ENCODE measurements around the gene PRR20D. TPM values are rescaled to one million over a fixed set of nuclear protein-coding genes. Genes with fewer than 3 reads are reported as not detected.
"Not testable (repeated sequence)": the region's sequence is repeated elsewhere in the genome, so short reads cannot be mapped to it uniquely, and the experiment has no call there.

The PRR20D gene
- total RNA-seq, result not detected
- long read RNA-seq, result 0 reads

- intact Hi-C loops (cut with DNase I); ATAC-seq (ENCODE audit: poor library complexity); DNase-seq: not testable (repeated sequence)
Observed at GRCh38 chr13:57160332-57160731, at the start of gene PRR20D. Gene PRR20D (plus strand): TSS chr13:57160632. CDS start chr13:57161019, 387 bp downstream.

DNA sequence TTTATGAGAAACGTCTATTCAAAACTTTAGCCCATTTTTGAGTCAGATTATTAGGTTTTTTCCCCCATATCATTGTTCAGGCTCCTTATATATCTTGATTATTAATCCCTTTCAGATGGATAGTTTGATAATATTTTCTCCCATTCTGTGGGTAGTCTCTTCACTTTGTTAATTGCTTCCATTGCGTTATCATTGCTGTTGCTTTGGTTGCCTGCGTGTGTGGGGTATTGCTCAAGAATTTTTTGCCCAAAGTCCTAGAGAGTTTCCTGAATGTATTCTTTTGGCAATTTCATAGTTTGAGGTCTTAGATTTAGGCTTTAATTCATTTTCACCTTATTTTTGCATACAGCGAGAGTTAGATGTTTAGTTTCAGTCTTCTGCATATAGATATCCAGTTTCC, 45.5 kb upstream of the PRR20D start:
- intact Hi-C loops (cut with DNase I), result no loop called here
- DNase-seq (no peak), ATAC-seq (ENCODE audit: poor library complexity) (no peak)

GRCh38 chr13:57123681-57124080, 36.8 kb upstream of the PRR20D start:
- ATAC-seq (ENCODE audit: poor library complexity) (peak; percentile 99), DNase-seq (peak; percentile 59)
- intact Hi-C loops (cut with DNase I), result no loop called here

DNA sequence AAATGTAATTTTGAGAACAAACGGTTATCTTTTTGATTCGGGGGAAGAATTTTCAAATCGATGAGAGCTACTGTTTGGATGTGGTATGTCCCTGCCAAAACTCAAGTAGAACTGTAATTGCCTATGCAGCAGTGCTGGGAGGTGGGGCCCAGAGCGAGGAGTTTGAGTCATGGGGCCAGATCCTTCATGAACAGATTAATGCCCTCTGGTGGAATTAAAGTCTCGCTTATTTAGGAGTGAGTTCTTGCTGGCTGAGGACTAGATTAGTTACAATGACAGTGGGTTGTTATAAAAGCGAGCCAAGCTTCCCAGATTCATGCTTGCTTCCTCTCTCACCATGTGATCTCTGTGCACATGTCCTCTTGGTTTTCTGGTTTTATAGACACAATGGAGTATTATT, 31.5 kb upstream of the PRR20D start:
- DNase-seq (no peak), ATAC-seq (ENCODE audit: poor library complexity) (no peak)
- intact Hi-C loops (cut with DNase I), result no loop called here

- intact Hi-C loops (cut with DNase I), result no loop called here
- DNase-seq (no peak), ATAC-seq (ENCODE audit: poor library complexity) (no peak)
Observed at GRCh38 chr13:57136093-57136492, 24.3 kb upstream of the PRR20D start.

DNA sequence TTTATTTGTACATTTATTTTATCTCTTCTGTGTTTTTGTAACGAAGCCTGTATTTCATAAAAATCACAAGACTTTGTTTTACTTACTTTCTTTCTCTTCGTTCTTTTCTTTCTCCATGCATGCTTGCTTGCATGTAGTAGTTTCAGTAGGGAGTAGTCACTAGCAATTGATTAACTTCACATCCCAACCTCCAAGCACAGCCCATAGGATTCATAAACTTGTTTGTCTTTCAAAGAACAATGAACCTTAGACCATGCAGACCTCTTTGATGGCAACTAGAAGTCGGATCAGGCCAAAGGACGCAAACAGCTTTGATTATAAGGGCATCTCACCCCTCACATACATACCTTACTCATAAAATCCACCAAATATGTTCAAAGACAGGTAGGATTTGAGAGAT, 22.8 kb upstream of the PRR20D start:
- no peak for ATAC-seq (ENCODE audit: poor library complexity)
- no peak for DNase-seq
- intact Hi-C loops (cut with DNase I), result no loop called here

GRCh38 chr13:57138988-57139387, 21.4 kb upstream of the PRR20D start:
- no peak for ATAC-seq (ENCODE audit: poor library complexity)
- intact Hi-C loops (cut with DNase I), result no loop called here

GRCh38 chr13:57139781-57140180, 20.7 kb upstream of the PRR20D start:
- DNase-seq; intact Hi-C loops (cut with DNase I): not testable (repeated sequence)

More at GRCh38 chr13:57138988-57139387, 21.4 kb upstream of the PRR20D start:
- DNase-seq, result no peak

DNA sequence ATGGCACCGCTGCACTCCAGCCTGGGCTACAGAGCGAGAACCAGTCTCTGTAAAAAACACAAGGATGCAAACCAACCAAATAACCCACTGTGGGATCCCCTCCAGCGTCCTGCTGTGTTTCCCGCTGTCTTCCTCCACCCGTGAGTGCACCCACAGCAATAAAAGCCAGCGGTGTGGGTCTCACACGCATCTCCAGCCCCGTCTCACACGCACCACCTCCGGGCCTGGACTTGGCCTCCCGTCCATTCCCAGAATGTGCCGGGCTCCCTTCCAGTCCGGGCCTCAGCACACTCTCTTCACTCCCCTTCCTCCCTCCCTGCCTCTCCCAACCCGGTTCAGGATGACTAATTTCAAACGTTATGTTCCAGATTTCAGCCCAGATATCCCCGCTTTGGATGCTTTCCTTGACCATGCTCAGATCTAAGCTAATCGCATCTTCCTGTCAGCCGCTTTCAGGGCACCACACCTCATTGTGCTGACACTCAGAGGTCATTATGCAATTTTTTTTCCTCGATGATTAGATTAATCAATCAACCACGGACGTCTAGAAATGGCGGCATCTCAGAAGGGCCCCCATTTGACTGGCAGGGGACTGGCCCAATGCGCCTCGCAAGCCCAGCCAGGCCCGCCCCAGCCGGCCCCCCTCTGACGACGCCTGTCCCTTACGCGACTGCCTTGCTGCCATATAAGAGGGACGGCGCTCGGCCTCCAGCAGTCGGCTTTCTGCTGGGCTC, 20.0 kb upstream of the PRR20D start, which contains the start of gene PRR20A:
Gene PRR20A (plus strand): TSS at position 684 of the 734 bp plus-strand sequence. CDS start 387 bp downstream, outside the sequence.
- intact Hi-C loops (cut with DNase I); ATAC-seq (ENCODE audit: poor library complexity); DNase-seq: not testable (repeated sequence)

More at GRCh38 chr13:57139781-57140180, 20.7 kb upstream of the PRR20D start:
- ATAC-seq (ENCODE audit: poor library complexity), result not testable (repeated sequence)

GRCh38 chr13:57147188-57147587, 13.2 kb upstream of the PRR20D start, which contains the start of gene PRR20B:
Gene PRR20B (plus strand): TSS chr13:57147488. CDS start chr13:57147875, 387 bp downstream.
- intact Hi-C loops (cut with DNase I), result not testable (repeated sequence)

GRCh38 chr13:57148106-57148505, 12.3 kb upstream of the PRR20D start:
- intact Hi-C loops (cut with DNase I); ATAC-seq (ENCODE audit: poor library complexity): not testable (repeated sequence)
- DNase-seq, result peak; percentile 4

More at GRCh38 chr13:57147188-57147587, 13.2 kb upstream of the PRR20D start, which contains the start of gene PRR20B:
- ATAC-seq (ENCODE audit: poor library complexity); DNase-seq: not testable (repeated sequence)

- ATAC-seq (ENCODE audit: poor library complexity); intact Hi-C loops (cut with DNase I); DNase-seq: not testable (repeated sequence)
Observed at GRCh38 chr13:57153761-57154160, 6.7 kb upstream of the PRR20D start, which contains the start of gene PRR20C. Gene PRR20C (plus strand): TSS chr13:57154061. CDS start chr13:57154448, 387 bp downstream.

DNA sequence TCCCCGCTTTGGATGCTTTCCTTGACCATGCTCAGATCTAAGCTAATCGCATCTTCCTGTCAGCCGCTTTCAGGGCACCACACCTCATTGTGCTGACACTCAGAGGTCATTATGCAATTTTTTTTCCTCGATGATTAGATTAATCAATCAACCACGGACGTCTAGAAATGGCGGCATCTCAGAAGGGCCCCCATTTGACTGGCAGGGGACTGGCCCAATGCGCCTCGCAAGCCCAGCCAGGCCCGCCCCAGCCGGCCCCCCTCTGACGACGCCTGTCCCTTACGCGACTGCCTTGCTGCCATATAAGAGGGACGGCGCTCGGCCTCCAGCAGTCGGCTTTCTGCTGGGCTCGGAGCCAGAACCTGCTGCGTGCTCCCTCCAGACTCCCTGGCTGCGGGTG, 6.5 kb downstream of the PRR20D start, which contains the start of gene PRR20E:
Gene PRR20E (plus strand): TSS at position 301 of the 400 bp plus-strand sequence. CDS start 387 bp downstream, outside the sequence.
- ATAC-seq (ENCODE audit: poor library complexity); intact Hi-C loops (cut with DNase I); DNase-seq: not testable (repeated sequence)

DNA sequence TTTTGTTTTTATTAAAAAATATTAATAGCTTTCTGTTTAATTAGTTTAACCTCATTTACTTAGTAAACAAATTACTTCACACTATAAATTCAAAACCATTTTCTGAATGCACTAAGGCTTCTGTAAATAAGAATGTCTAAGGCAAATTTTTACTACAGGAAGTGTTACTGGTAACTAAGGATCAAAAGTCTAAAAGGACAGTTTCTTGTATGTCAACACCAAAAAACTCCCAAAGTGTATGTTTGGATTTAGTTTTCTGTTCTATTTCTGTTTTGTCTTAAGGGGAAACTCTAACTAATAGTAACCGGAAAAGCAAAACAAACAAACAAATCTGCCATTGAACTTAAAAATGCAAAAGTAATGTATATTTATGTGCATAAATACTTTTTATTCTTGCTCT, 31.2 kb downstream of the PRR20D start:
- intact Hi-C loops (cut with DNase I), result no loop called here
- no peak for DNase-seq
- ATAC-seq (ENCODE audit: poor library complexity), result no peak

DNA sequence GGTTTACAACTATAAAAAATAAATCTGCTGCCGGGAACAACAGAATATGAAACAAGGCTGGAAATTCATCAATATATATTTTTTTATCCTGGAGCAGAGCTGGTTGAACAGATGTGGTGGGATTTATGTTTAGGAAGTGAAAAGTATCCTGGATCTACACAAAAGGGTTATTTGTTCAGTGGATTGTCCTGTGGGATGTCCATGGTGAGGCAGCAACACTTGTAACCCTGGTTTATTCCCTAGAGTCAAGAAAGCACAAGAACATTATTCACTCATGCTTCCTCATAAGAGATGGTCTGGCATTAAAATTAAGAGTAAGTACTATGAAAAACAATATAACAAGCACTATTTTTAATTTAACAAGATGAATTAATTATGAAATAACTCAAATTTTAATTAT, 52.6 kb downstream of the PRR20D start:
- intact Hi-C loops (cut with DNase I), result no loop called here
- DNase-seq, result no peak
- no peak for ATAC-seq (ENCODE audit: poor library complexity)

Other genes with a start within 250 kb of the PRR20D start
- not detected for gene PRR20A, start 19.7 kb upstream of the PRR20D start, total RNA-seq
- gene PRR20B, start 13.1 kb upstream of the PRR20D start, total RNA-seq, result not detected
- not detected for gene PRR20C, start 6.6 kb upstream of the PRR20D start, total RNA-seq
- gene PRR20E, start 6.6 kb downstream of the PRR20D start, total RNA-seq, result not detected

All from Right ventricle myocardium superior (tissue), 1 donor.